ENCODE results near the gene TMEM139. TPM values are rescaled to one million over a fixed set of nuclear protein-coding genes. Genes with fewer than 3 reads are reported as not detected.
A peak's percentile ranks its signal among the peaks of the same experiment; 100 is the strongest.
"Not testable (repeated sequence)": the region's sequence is repeated elsewhere in the genome, so short reads cannot be mapped to it uniquely, and the experiment has no call there.

The TMEM139 gene
- total RNA-seq, 4 donors from 2014 or later: 1.1 to 3.8 (median 1.6) TPM; not detected in 1

GRCh38 chr7:143257501-143257900 is 27.3 kb upstream of the TMEM139 start:
- no peak for TF ChIP-seq CTCF (IDR thresholded peaks at IDR 0.05)
- ATAC-seq (ENCODE audit: low FRiP score) (no peak), DNase-seq (ENCODE audit: low spot score) (no peak)

- no peak for TF ChIP-seq CTCF (IDR thresholded peaks at IDR 0.05)
- ATAC-seq (ENCODE audit: low FRiP score): no peak
- DNase-seq (ENCODE audit: low spot score): no peak
Measured at GRCh38 chr7:143258831-143259230, 25.9 kb upstream of the TMEM139 start.

- no peak for TF ChIP-seq CTCF (IDR thresholded peaks at IDR 0.05)
- ATAC-seq (ENCODE audit: low FRiP score) (no peak), DNase-seq (ENCODE audit: low spot score) (no peak)
Measured at GRCh38 chr7:143259765-143260164, 25.0 kb upstream of the TMEM139 start.

- ATAC-seq (ENCODE audit: low FRiP score) (no peak), DNase-seq (ENCODE audit: low spot score) (no peak)
- TF ChIP-seq CTCF (IDR thresholded peaks at IDR 0.05): no peak
Measured at GRCh38 chr7:143261901-143262300, 22.9 kb upstream of the TMEM139 start.

GRCh38 chr7:143263266-143264195 is 21.2 kb upstream of the TMEM139 start, which contains the start of gene GSTK1:
TSS of gene GSTK1 (plus strand) at chr7:143263441. CDS start at chr7:143263514, 73 bp downstream.
- DNase-seq (ENCODE audit: low spot score) (peak; percentile 54), ATAC-seq (ENCODE audit: low FRiP score) (peak; percentile 91)
- TF ChIP-seq CTCF (IDR thresholded peaks at IDR 0.05): no peak

GRCh38 chr7:143264196-143264568 is 20.6 kb upstream of the TMEM139 start:
- not testable (repeated sequence) for DNase-seq (ENCODE audit: low spot score); ATAC-seq (ENCODE audit: low FRiP score)

GRCh38 chr7:143265017-143265693 is 19.6 kb upstream of the TMEM139 start:
- TF ChIP-seq CTCF (IDR thresholded peaks at IDR 0.05): no peak
- DNase-seq (ENCODE audit: low spot score): no peak
- no peak for ATAC-seq (ENCODE audit: low FRiP score)
